T-helper 1 cell treated with Interleukin-12 subunit alpha and Interleukin-12 subunit beta and Interleukin-4 antibody, amounts not matched to agents 30 μg/mL and 1 μg/mL, for 36 hours (primary cell): ENCODE measurements around the gene RFPL4AL1.
"Not testable (repeated sequence)": the region's sequence is repeated elsewhere in the genome, so short reads cannot be mapped to it uniquely, and the experiment has no call there.

Source experiments
- H3K27ac Mint-ChIP-seq: one replicate; pipeline ENCODE4 v1.8.0; 2021; ENCODE audit warnings: mild to moderate bottlenecking, mixed read lengths
- H3K27me3 Mint-ChIP-seq: one replicate; pipeline ENCODE4 v1.8.0; 2021; ENCODE audit warnings: low read depth, mixed read lengths
- H3K36me3 Mint-ChIP-seq: one replicate; pipeline ENCODE4 v1.8.0; 2021; ENCODE audit warnings: low read depth, mixed read lengths
- H3K4me1 Mint-ChIP-seq: one replicate; pipeline ENCODE4 v1.8.0; 2021; ENCODE audit warnings: low read depth, mixed read lengths
- H3K4me3 Mint-ChIP-seq: one replicate; pipeline ENCODE4 v1.8.0; 2021; ENCODE audit warnings: mild to moderate bottlenecking, moderate library complexity, mixed read lengths
- H3K9me3 Mint-ChIP-seq: one replicate; pipeline ENCODE4 v1.8.0; 2021; ENCODE audit warnings: mixed read lengths

Gene RFPL4AL1

DNA sequence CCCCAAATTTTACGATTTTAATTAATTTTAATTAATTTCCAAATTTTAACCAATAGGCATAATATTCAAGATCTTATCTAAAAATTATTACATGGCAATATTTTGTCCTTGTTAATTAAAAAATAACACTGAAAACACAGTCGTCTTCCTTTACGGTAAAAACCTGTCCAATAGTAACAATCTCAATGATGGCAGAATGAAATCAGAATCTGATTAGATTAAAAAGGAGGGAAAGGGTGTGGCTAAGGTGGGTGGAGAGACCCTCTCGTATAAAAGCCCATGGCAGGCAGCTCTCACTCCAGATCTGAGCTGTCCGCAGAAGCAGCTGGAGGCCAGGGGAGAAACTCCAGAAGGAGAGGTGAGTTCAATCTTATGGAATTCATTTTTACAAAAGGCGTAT lies at the start of gene RFPL4AL1:
Gene RFPL4AL1, plus strand, starts transcription at position 301 of the 400 bp plus-strand sequence. CDS start 2,687 bp downstream, outside the sequence.
- H3K9me3 Mint-ChIP-seq, result peaks cover 33% of the 10 kb centered on the region
- H3K4me1 Mint-ChIP-seq, H3K27ac Mint-ChIP-seq, H3K27me3 Mint-ChIP-seq, H3K4me3 Mint-ChIP-seq, H3K36me3 Mint-ChIP-seq: not testable (repeated sequence)

DNA sequence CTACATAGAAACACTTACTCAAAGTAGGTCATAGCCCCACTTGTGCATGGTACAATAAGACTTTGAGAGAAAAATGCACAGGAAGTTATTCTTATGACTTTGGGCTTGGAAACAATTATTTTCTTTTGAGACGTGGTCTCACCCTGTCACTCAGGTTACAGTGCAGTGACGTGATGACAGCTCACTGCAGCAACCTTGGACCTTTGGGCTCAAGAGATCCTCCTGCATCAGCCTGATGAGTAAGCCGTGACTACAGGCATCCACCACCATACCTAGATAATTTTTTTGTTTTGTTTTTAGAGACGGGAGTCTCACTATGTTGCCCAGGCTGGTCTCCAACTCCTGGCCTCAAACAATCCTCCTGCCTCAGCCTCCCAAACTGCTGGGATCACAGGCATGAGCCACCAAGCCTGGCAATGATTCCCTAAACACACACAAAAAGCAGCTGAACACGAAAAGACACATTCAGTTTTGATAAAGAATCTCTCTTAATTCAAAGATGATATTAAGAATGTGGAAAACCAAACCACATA lies 48.6 kb upstream of the RFPL4AL1 start:
- Mint-ChIP-seq H3K4me3 (no peak overlapping the region), H3K27ac (no peak overlapping the region), H3K9me3 (peaks cover 32% of the 10 kb centered on the region), H3K36me3 (no peaks in the 10 kb centered on the region), H3K27me3 (no peaks in the 10 kb centered on the region), H3K4me1 (no peaks in the 10 kb centered on the region)

DNA sequence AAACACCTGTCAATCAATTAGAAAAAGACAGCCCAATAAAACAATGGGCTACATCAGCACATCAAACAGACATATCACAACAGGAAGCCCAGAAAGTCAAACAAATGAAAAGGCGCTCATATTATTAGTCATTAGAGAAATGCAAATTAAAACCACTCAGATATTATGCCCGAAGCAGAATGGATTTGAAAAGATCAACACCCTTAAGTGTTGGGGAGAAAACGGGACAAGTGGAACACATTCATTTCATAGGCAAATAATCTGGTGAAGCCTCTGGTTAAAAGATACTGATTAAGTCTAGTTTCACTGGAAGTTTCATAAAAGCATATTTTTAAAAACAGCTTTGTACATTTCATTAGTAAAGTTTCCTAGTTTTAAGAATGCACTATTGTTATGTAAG lies 48.1 kb upstream of the RFPL4AL1 start:
- H3K9me3 Mint-ChIP-seq, result peaks cover 32% of the 10 kb centered on the region
- H3K4me1 Mint-ChIP-seq, result no peaks in the 10 kb centered on the region
- H3K36me3 Mint-ChIP-seq, result no peaks in the 10 kb centered on the region
- H3K4me3 Mint-ChIP-seq, result no peak overlapping the region
- no peak overlapping the region for H3K27ac Mint-ChIP-seq
- no peaks in the 10 kb centered on the region for H3K27me3 Mint-ChIP-seq

DNA sequence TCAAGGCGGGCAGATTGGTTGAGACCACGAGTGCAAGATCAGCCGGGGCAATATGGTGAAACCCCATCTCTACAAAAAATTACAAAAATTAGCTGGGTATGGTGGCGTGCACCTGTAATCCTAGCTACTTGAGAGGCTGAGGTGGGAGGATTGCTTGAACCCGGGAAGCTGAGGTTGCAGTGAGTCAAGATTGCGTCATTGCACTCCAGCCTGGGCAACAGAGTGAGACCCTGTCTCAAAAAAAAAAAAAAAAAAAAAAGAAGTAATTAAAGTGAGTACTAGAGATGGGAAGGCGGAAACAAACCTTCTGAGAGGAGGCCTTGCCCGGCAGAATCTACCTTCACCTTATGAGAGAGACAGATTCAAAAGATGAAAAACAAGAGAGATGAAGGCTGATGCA lies 45.4 kb upstream of the RFPL4AL1 start:
- Mint-ChIP-seq H3K36me3 (no peaks in the 10 kb centered on the region), H3K9me3 (peaks cover 32% of the 10 kb centered on the region)

DNA sequence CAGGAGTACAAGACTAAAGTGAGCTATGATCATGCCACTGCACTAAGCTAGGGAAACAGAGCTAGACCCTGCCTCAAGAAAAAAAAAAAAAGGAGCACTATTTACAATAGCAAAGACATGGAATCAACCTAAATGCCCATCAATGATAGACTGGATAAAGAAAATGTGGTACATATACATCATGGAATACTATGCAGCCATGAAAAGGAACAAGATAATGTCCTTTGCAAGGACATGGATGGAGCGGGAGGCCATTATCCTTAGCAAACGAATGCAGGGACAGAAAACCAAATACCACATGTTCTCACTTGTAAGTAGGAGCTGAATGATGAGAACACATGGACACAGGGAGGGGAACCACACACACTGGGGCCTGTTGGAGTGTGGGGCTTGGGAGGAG lies 38.5 kb upstream of the RFPL4AL1 start:
- not testable (repeated sequence) for H3K27me3 Mint-ChIP-seq, H3K36me3 Mint-ChIP-seq, H3K4me1 Mint-ChIP-seq, H3K27ac Mint-ChIP-seq, H3K4me3 Mint-ChIP-seq
- H3K9me3 Mint-ChIP-seq, result peaks cover 21% of the 10 kb centered on the region

More for the DNA sequence above, 45.4 kb upstream of the RFPL4AL1 start:
- no peaks in the 10 kb centered on the region for H3K27me3 Mint-ChIP-seq
- H3K4me1 Mint-ChIP-seq, result no peaks in the 10 kb centered on the region
- no peak overlapping the region for H3K27ac Mint-ChIP-seq
- no peak overlapping the region for H3K4me3 Mint-ChIP-seq

DNA sequence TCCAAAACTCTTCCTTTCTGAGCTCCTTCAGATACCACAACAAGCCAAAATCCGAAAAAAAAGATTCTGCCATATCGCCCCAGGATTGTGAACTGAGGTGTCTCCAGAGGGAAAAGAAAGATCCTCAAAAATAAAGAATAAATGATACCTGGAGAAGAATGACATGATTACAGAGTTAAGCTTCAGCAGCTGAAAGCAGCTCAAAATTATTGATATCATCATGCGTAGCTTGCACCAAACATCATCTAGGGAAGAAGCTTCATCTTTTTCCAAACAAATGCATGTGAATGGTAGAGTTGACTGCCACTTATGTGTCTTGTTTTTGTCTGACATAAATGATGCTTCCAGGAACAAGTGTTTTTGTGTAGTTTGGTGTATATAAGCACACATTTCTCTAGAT lies 30.6 kb upstream of the RFPL4AL1 start, which contains the start of gene NLRP9:
Gene NLRP9, minus strand, starts transcription at position 101 of the 400 bp plus-strand sequence. Its CDS starts 28 bp downstream, at position 73.
- Mint-ChIP-seq H3K27ac (no peak within 1 kb of the TSS), H3K4me1 (no peaks in the 10 kb centered on the region), H3K27me3 (no peaks in the 10 kb centered on the region), H3K36me3 (no peaks in the 10 kb centered on the region), H3K4me3 (no peak within 1 kb of the TSS), H3K9me3 (peaks cover 4% of the 10 kb centered on the region)

DNA sequence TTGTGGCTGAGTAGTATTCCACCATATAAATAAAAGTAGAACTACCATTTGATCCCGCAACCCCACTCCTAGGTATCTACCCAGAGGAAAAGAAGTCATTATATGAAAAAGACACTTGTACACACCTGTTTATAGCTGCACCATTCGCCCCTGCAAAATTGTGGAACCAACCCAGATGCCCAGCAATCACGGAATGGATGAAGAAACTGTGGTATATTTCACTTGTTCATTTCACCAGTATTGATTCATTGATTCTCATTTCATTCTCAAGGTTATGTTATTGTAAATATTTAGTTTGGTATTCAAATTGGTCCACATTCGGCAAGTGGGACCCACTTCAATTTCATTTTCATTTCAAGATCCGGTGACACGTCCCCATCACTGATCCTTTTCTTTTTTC lies 18.2 kb upstream of the RFPL4AL1 start:
- Mint-ChIP-seq H3K27me3 (no peaks in the 10 kb centered on the region), H3K36me3 (no peaks in the 10 kb centered on the region), H3K4me1 (no peaks in the 10 kb centered on the region), H3K4me3 (no peak overlapping the region), H3K27ac (no peak overlapping the region), H3K9me3 (peaks cover 3% of the 10 kb centered on the region)

DNA sequence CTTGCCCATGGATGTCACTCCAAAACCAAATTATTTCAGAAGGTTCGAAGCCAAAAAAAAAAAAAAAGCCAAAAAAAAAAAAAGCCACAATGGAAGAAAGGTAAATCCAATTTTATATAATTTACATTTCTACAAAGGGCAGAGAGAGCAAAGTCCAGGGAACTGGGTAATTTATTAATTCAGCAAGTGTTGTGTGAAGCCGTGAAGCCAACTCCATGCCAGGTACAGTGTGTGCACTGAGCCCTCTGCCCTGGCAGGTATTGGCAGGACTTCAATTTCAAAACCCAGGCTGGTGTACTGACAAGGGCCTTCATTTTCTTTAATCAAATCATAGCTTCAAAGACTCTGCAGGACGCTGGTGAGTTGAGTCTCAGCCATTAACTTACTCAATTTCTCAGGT lies 15.5 kb upstream of the RFPL4AL1 start:
- Mint-ChIP-seq H3K9me3 (peaks cover 9% of the 10 kb centered on the region), H3K27ac (no peak overlapping the region), H3K4me1 (no peaks in the 10 kb centered on the region), H3K4me3 (no peak overlapping the region), H3K36me3 (no peaks in the 10 kb centered on the region), H3K27me3 (no peaks in the 10 kb centered on the region)

DNA sequence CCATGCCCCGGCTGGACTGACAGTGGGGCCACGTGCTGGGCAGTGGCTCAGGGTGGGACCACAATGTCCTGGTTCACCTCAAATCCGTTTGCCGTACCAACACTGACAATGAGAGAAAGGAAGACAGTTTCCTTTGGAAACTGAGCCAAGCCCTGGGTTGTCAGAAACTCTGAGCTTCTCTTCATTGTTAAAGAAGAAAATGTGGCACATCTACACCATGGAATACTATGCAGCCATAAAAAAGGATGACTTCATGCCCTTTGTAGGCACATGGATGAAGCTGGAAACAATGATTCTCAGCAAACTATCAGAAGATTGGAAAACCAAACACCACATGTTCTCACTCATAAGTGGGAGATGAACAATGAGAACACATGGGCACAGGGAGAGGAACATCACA lies 12.1 kb upstream of the RFPL4AL1 start:
- H3K9me3 Mint-ChIP-seq, result peaks cover 14% of the 10 kb centered on the region
- not testable (repeated sequence) for H3K27me3 Mint-ChIP-seq, H3K4me1 Mint-ChIP-seq, H3K36me3 Mint-ChIP-seq, H3K4me3 Mint-ChIP-seq, H3K27ac Mint-ChIP-seq

DNA sequence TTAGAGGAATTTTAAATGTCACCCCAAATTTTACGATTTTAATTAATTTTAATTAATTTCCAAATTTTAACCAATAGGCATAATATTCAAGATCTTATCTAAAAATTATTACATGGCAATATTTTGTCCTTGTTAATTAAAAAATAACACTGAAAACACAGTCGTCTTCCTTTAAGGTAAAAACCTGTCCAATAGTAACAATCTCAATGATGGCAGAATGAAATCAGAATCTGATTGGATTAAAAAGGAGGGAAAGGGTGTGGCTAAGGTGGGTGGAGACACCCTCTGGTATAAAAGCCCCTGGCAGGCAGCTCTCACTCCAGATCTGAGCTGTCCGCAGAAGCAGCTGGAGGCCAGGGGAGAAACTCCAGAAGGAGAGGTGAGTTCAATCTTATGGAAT lies 10.1 kb upstream of the RFPL4AL1 start, which contains the start of gene RFPL4A:
Gene RFPL4A, plus strand, starts transcription at position 301 of the 400 bp plus-strand sequence. CDS start 2,704 bp downstream, outside the sequence.
- peaks cover 14% of the 10 kb centered on the region for H3K9me3 Mint-ChIP-seq
- H3K27ac Mint-ChIP-seq, H3K4me3 Mint-ChIP-seq: not testable (repeated sequence)

DNA sequence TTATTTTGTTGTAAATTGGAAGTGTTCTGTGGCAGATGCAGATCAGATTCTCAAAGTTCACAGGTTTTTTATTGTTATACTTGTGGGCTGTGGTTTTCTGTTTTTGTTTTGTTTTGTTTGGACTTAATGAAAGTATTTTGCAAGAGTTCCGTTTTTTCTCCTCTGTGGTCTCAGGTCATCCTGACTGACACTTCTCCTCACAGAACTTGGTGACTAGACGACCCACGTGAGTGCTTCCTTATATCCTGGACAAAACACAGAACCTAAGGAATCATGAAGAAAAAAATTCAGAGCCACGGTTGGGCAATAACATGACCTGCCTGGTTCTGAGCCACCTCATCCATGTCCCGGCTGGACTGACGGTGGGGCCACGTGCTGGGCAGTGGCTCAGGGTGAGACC lies 2.5 kb upstream of the RFPL4AL1 start:
- no peaks in the 10 kb centered on the region for H3K4me1 Mint-ChIP-seq
- H3K9me3 Mint-ChIP-seq, result peaks cover 33% of the 10 kb centered on the region
- H3K36me3 Mint-ChIP-seq, result no peaks in the 10 kb centered on the region
- no peak overlapping the region for H3K27ac Mint-ChIP-seq
- H3K4me3 Mint-ChIP-seq, result no peak overlapping the region
- no peaks in the 10 kb centered on the region for H3K27me3 Mint-ChIP-seq

More for the DNA sequence above, 10.1 kb upstream of the RFPL4AL1 start, which contains the start of gene RFPL4A:
- H3K4me1 Mint-ChIP-seq, H3K36me3 Mint-ChIP-seq, H3K27me3 Mint-ChIP-seq: not testable (repeated sequence)

DNA sequence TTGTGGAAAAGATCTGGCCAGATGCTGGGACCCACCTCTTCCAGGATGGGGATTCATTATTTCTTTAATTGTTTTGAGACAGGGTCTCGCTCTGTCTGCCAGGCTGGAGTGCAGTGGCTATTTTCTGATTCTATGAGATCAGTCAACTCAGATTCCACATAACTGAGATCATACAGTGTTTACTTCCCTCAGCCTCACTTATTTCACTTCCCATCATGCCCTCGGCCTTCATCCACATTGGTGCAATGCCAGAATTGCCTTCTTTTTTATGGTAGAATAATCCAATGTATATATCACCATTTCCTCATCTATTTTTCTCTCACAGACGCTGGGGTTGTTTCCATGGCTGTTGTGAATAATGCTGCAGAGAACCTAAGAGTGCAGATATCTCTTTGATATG lies 714 bp downstream of the RFPL4AL1 start:
- not testable (repeated sequence) for H3K27me3 Mint-ChIP-seq, H3K27ac Mint-ChIP-seq, H3K4me1 Mint-ChIP-seq, H3K36me3 Mint-ChIP-seq, H3K4me3 Mint-ChIP-seq
- H3K9me3 Mint-ChIP-seq, result peaks cover 32% of the 10 kb centered on the region

DNA sequence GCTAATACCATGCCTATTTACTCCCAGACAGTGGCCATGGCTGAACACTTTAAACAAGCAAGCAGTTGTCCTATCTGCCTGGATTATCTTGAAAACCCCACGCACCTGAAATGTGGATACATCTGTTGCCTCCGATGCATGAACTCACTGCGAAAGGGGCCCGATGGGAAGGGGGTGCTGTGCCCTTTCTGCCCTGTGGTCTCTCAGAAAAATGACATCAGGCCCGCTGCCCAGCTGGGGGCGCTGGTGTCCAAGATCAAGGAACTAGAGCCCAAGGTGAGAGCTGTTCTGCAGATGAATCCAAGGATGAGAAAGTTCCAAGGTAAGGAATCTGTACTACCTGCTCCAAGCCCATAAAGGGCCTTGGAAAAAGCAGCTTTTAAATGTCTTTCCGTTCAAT lies 8.6 kb downstream of the RFPL4AL1 start:
- H3K9me3 Mint-ChIP-seq, result peaks cover 41% of the 10 kb centered on the region
- H3K36me3 Mint-ChIP-seq, result no peaks in the 10 kb centered on the region
- H3K27ac Mint-ChIP-seq, result no peak overlapping the region
- H3K27me3 Mint-ChIP-seq, result no peaks in the 10 kb centered on the region
- no peak overlapping the region for H3K4me3 Mint-ChIP-seq
- no peaks in the 10 kb centered on the region for H3K4me1 Mint-ChIP-seq

DNA sequence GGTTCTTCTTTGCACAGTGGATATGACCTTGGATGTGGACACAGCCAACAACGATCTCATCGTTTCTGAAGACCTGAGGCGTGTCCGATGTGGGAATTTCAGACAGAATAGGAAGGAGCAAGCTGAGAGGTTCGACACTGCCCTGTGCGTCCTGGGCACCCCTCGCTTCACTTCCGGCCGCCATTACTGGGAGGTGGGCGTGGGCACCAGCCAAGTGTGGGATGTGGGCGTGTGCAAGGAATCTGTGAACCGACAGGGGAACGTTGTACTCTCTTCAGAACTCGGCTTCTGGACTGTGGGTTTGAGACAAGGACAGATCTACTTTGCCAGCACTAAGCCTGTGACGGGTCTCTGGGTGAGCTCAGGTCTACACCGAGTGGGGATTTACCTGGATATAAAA lies 9.4 kb downstream of the RFPL4AL1 start:
- Mint-ChIP-seq H3K27me3 (no peaks in the 10 kb centered on the region), H3K4me3 (no peak overlapping the region)

DNA sequence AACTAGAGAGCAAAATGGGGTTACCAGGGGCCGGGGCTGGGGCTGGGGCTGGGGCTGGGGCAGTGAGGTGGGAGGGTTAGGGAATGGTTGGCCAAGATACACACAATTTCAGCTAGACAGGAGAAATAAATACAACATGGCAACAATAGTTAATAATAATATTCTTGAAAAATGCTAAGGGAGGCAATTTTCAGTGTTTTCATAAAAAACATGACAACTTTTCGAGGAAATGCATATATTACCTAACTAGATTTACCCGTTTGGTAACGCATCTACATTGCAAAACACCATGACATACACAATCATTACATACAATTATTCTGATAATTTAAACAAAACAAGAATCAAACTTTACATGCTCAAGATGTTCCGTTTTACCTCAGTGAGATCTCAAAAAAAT lies 12.2 kb downstream of the RFPL4AL1 start:
- Mint-ChIP-seq H3K4me3 (no peak overlapping the region), H3K27me3 (no peaks in the 10 kb centered on the region), H3K36me3 (no peaks in the 10 kb centered on the region), H3K4me1 (no peaks in the 10 kb centered on the region), H3K27ac (no peak overlapping the region), H3K9me3 (peaks cover 36% of the 10 kb centered on the region)

More for the DNA sequence above, 9.4 kb downstream of the RFPL4AL1 start:
- Mint-ChIP-seq H3K36me3 (no peaks in the 10 kb centered on the region), H3K9me3 (peaks cover 41% of the 10 kb centered on the region), H3K4me1 (no peaks in the 10 kb centered on the region), H3K27ac (no peak overlapping the region)

DNA sequence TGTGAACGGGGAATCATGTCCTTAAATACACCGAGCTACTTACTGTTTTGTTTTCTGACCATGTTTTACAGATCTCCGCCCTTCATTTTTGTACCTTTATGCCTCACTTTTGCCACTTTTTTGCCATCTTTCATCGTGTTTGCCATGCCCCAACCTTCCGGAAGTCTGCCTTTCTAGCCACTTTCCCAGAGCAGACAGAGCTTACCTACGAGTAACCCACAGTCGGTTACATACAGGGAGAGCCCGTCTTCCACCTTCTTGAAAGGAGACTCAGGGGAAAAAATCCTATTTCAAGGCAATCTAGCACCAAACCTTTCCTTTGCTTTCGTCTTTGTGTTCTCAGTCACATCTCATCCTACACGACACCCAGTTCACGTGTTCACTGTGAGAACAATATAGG lies 26.1 kb downstream of the RFPL4AL1 start:
- no peaks in the 10 kb centered on the region for H3K4me1 Mint-ChIP-seq
- H3K36me3 Mint-ChIP-seq, result peaks cover 2% of the 10 kb centered on the region
- H3K27me3 Mint-ChIP-seq, result no peaks in the 10 kb centered on the region
- H3K27ac Mint-ChIP-seq, result no peak overlapping the region
- no peak overlapping the region for H3K4me3 Mint-ChIP-seq
- H3K9me3 Mint-ChIP-seq, result peaks cover 15% of the 10 kb centered on the region
